ENCODE measurements around the gene AOC3.
"Not testable (repeated sequence)": the region's sequence is repeated elsewhere in the genome, so short reads cannot be mapped to it uniquely, and the experiment has no call there.

AOC3 gene

GRCh38 chr17:42889809-42890208 lies 38.8 kb downstream of the AOC3 start:
- no peak for DNase-seq (ENCODE audit: low read depth in 3 of 3, low spot score in 1 of 3)

GRCh38 chr17:42891539-42892152 lies 40.6 kb downstream of the AOC3 start:
- no peak for DNase-seq (ENCODE audit: low read depth in 3 of 3, low spot score in 1 of 3)

GRCh38 chr17:42893359-42893758 lies 42.4 kb downstream of the AOC3 start:
- no peak for DNase-seq (ENCODE audit: low read depth in 3 of 3, low spot score in 1 of 3)

GRCh38 chr17:42894283-42895184 lies 43.5 kb downstream of the AOC3 start:
- DNase-seq (ENCODE audit: low read depth in 3 of 3, low spot score in 1 of 3): no peak

- no peak for DNase-seq (ENCODE audit: low read depth in 3 of 3, low spot score in 1 of 3)
These were observed 44.2 kb downstream of the AOC3 start for GRCh38 chr17:42895185-42895555.

GRCh38 chr17:42898147-42898811 lies 47.3 kb downstream of the AOC3 start:
- DNase-seq (ENCODE audit: low read depth in 3 of 3, low spot score in 1 of 3): no peak

- DNase-seq (ENCODE audit: low read depth in 3 of 3, low spot score in 1 of 3): not testable (repeated sequence)
These were observed 49.0 kb downstream of the AOC3 start for GRCh38 chr17:42899981-42900380.

GRCh38 chr17:42900460-42901331 lies 49.7 kb downstream of the AOC3 start, which contains the start of gene G6PC1:
Gene G6PC1 (plus strand): TSS chr17:42900799. CDS start chr17:42900877, 78 bp downstream.
- DNase-seq (ENCODE audit: low read depth in 3 of 3, low spot score in 1 of 3): no peak

- no peak for DNase-seq (ENCODE audit: low read depth in 3 of 3, low spot score in 1 of 3)
These were observed 50.7 kb downstream of the AOC3 start for GRCh38 chr17:42901535-42902229.

- DNase-seq (ENCODE audit: low read depth in 3 of 3, low spot score in 1 of 3): no peak
These were observed 53.1 kb downstream of the AOC3 start for GRCh38 chr17:42904110-42904469.

- DNase-seq (ENCODE audit: low read depth in 3 of 3, low spot score in 1 of 3): no peak
These were observed 55.9 kb downstream of the AOC3 start for GRCh38 chr17:42906772-42907446.
